NCI-H187 (cell line): ENCODE measurements around the gene PPP1R15A.
"Not testable (repeated sequence)": the region's sequence is repeated elsewhere in the genome, so short reads cannot be mapped to it uniquely, and the experiment has no call there.

Experiments used
- DNase-seq, 2 experiments: peaks; one replicate each; lab custom pipeline; 2025; lab: John Stamatoyannopoulos, UW

PPP1R15A gene

GRCh38 chr19:48915757-48916156, 43.5 kb downstream of the PPP1R15A start:
- peak; percentile 73 to 87 for DNase-seq

- no peak for DNase-seq
Observed at GRCh38 chr19:48918071-48918470, 45.9 kb downstream of the PPP1R15A start.

GRCh38 chr19:48918801-48919247, 46.6 kb downstream of the PPP1R15A start:
- DNase-seq = no peak

- not testable (repeated sequence) for DNase-seq
Observed at GRCh38 chr19:48919271-48919670, 47.0 kb downstream of the PPP1R15A start.

- no peak for DNase-seq
Observed at GRCh38 chr19:48920949-48921348, 48.7 kb downstream of the PPP1R15A start.

GRCh38 chr19:48921721-48922500, 49.7 kb downstream of the PPP1R15A start:
- no peak for DNase-seq

- DNase-seq = no peak
Observed at GRCh38 chr19:48922548-48923490, 50.6 kb downstream of the PPP1R15A start.

- no peak for DNase-seq
Observed at GRCh38 chr19:48925240-48925843, 53.1 kb downstream of the PPP1R15A start.
